SK-N-SH treated with all-trans-retinoic acid at 6 μM for 48 hours (cell line): ENCODE results near the gene PNMA1.

Source experiments
- ATAC-seq: fragments of 200-7000 bp; cut with Tn5 transposase; 3 replicates; pipeline ENCODE4 v1.9.1; 2020; ENCODE audit warnings: mild to moderate bottlenecking, moderate library complexity
- ARNTL ChIP-seq: fragments of 450-650 bp; formaldehyde crosslinking; IDR thresholded peaks from 2 replicates; pipeline ENCODE4 v1.5.0; 2020; ENCODE audit warnings: low read depth, mild to moderate bottlenecking, moderate library complexity, borderline replicate concordance
- BACH2 ChIP-seq: fragments of 250-450 bp; sonication (Bioruptor Pico); IDR thresholded peaks from 2 replicates; pipeline ENCODE4 v1.9.0; 2021; ENCODE audit warnings: mild to moderate bottlenecking, borderline replicate concordance
- CREB5 ChIP-seq: fragments of 250-450 bp; sonication (Bioruptor Pico); IDR thresholded peaks from 2 replicates; pipeline ENCODE4 v1.5.1; 2020; ENCODE audit warnings: low read depth, mild to moderate bottlenecking, moderate library complexity
- CSDC2 ChIP-seq: fragments of 250-450 bp; sonication (Bioruptor Pico); IDR thresholded peaks from 2 replicates; pipeline ENCODE4 v1.5.0; 2020; ENCODE audit warnings: mild to moderate bottlenecking, moderate library complexity
- CSRNP3 ChIP-seq: fragments of 250-450 bp; sonication (Bioruptor Pico); IDR thresholded peaks from 2 replicates; pipeline ENCODE4 v1.5.1; 2021; ENCODE audit warnings: mild to moderate bottlenecking, moderate library complexity
- ESRRG ChIP-seq: fragments of 250-450 bp; sonication (Bioruptor Pico); IDR thresholded peaks from 2 replicates; pipeline ENCODE4 v1.6.1; 2021; ENCODE audit warnings: mild to moderate bottlenecking
- GLIS3 ChIP-seq: fragments of 250-450 bp; sonication (Bioruptor Pico); IDR thresholded peaks from 2 replicates; pipeline ENCODE4 v1.5.0; 2020; ENCODE audit warnings: mild to moderate bottlenecking, moderate library complexity
- ISL1 ChIP-seq: fragments of 250-450 bp; sonication (Bioruptor Pico); IDR thresholded peaks from 2 replicates; pipeline ENCODE4 v2.1.2; 2022; ENCODE audit warnings: mild to moderate bottlenecking, moderate library complexity
- OSR1 ChIP-seq: fragments of 250-450 bp; sonication (Bioruptor Pico); IDR thresholded peaks from 2 replicates; pipeline ENCODE4 v1.8.0; 2022; ENCODE audit warnings: moderate library complexity, mild to moderate bottlenecking, inconsistent platforms
- PATZ1 ChIP-seq: fragments of 250-450 bp; sonication (Bioruptor Pico); IDR thresholded peaks from 2 replicates; pipeline ENCODE4 v1.8.0; 2020; ENCODE audit warnings: mild to moderate bottlenecking, moderate library complexity, borderline replicate concordance
- POU6F1 ChIP-seq: fragments of 250-450 bp; sonication (Bioruptor Pico); IDR thresholded peaks from 2 replicates; pipeline ENCODE4 v1.8.0; 2021; ENCODE audit warnings: low read depth, mild to moderate bottlenecking, moderate library complexity, borderline replicate concordance
- PPARA ChIP-seq: fragments of 250-450 bp; sonication (Bioruptor Pico); IDR thresholded peaks from 2 replicates; pipeline ENCODE4 v1.5.0; 2020; ENCODE audit warnings: mild to moderate bottlenecking, borderline replicate concordance
- RARB ChIP-seq: fragments of 250-450 bp; sonication (Bioruptor Pico); IDR thresholded peaks from 2 replicates; pipeline ENCODE4 v1.8.0; 2021; ENCODE audit warnings: mild to moderate bottlenecking, moderate library complexity
- SNAI2 ChIP-seq: fragments of 250-450 bp; sonication (Bioruptor Pico); IDR thresholded peaks from 2 replicates; pipeline ENCODE4 v1.5.0; 2020; ENCODE audit warnings: mild to moderate bottlenecking, moderate library complexity
- TOX ChIP-seq: fragments of 250-450 bp; sonication (Bioruptor Pico); IDR thresholded peaks from 2 replicates; pipeline ENCODE4 v1.8.0; 2021; ENCODE audit warnings: mild to moderate bottlenecking, moderate library complexity, borderline replicate concordance
- ZC3H10 ChIP-seq: fragments of 250-450 bp; sonication (Bioruptor Pico); IDR thresholded peaks from 2 replicates; pipeline ENCODE4 v1.5.1; 2021; ENCODE audit warnings: mild to moderate bottlenecking, moderate library complexity
- ZFP3 ChIP-seq: fragments of 250-450 bp; sonication (Bioruptor Pico); IDR thresholded peaks from 2 replicates; pipeline ENCODE4 v1.5.0; 2020; ENCODE audit warnings: mild to moderate bottlenecking, moderate library complexity
- ZFP30 ChIP-seq: fragments of 450-650 bp; formaldehyde crosslinking; IDR thresholded peaks from 2 replicates; pipeline ENCODE4 v1.5.0; 2022; ENCODE audit warnings: mild to moderate bottlenecking, moderate library complexity
- ZNF565 ChIP-seq: fragments of 450-650 bp; formaldehyde crosslinking; conservative IDR thresholded peaks from 2 replicates; pipeline ENCODE4 v1.5.0; 2020; ENCODE audit warnings: low read depth, mild to moderate bottlenecking, moderate library complexity
- ZNF70 ChIP-seq: fragments of 450-650 bp; formaldehyde crosslinking; IDR thresholded peaks from 2 replicates; pipeline ENCODE4 v1.5.0; 2020; ENCODE audit warnings: mild to moderate bottlenecking, moderate library complexity
- ZNF8 ChIP-seq: fragments of 450-650 bp; formaldehyde crosslinking; IDR thresholded peaks from 2 replicates; pipeline ENCODE4 v1.5.0; 2020; ENCODE audit warnings: mild to moderate bottlenecking, moderate library complexity

Gene PNMA1

GRCh38 chr14:73755434-73756014 lies 41.3 kb upstream of the PNMA1 start:
- no peak for ATAC-seq
- TF ChIP-seq CREB5 (CRISPR knock-in tag) (no peak), ZC3H10 (CRISPR knock-in tag) (no peak), ZNF8 (CRISPR knock-in tag) (no peak), CSDC2 (no peak), ZNF565 (CRISPR knock-in tag) (no peak), ZNF70 (no peak), POU6F1 (CRISPR knock-in tag) (no peak)

- TF ChIP-seq RARB (CRISPR knock-in tag) (no peak), ZC3H10 (CRISPR knock-in tag) (no peak), ZNF70 (no peak), BACH2 (CRISPR knock-in tag) (no peak), CSDC2 (no peak), OSR1 (CRISPR knock-in tag) (no peak), PPARA (no peak), POU6F1 (CRISPR knock-in tag) (no peak), CREB5 (CRISPR knock-in tag) (no peak), ESRRG (CRISPR knock-in tag) (no peak), ISL1 (CRISPR knock-in tag) (no peak), ZNF8 (CRISPR knock-in tag) (no peak), TOX (CRISPR knock-in tag) (no peak), CSRNP3 (CRISPR knock-in tag) (no peak), PATZ1 (no peak), SNAI2 (CRISPR knock-in tag) (no peak), ARNTL (no peak)
- ATAC-seq = no peak
Measured at GRCh38 chr14:73754911-73755360, 40.8 kb upstream of the PNMA1 start.

- no peak for ATAC-seq
Measured at GRCh38 chr14:73753887-73754795, 40.0 kb upstream of the PNMA1 start.

More at GRCh38 chr14:73753887-73754795, 40.0 kb upstream of the PNMA1 start:
- TF ChIP-seq ISL1 (CRISPR knock-in tag) (no peak), BACH2 (CRISPR knock-in tag) (no peak), PPARA (no peak), ARNTL (no peak), ZFP30 (CRISPR knock-in tag) (no peak), GLIS3 (CRISPR knock-in tag) (no peak), ZFP3 (CRISPR knock-in tag) (no peak), SNAI2 (CRISPR knock-in tag) (no peak), RARB (CRISPR knock-in tag) (no peak), POU6F1 (CRISPR knock-in tag) (no peak), PATZ1 (no peak)
